Measurements from ENCODE around the gene C16orf74.

C16orf74 gene

DNA sequence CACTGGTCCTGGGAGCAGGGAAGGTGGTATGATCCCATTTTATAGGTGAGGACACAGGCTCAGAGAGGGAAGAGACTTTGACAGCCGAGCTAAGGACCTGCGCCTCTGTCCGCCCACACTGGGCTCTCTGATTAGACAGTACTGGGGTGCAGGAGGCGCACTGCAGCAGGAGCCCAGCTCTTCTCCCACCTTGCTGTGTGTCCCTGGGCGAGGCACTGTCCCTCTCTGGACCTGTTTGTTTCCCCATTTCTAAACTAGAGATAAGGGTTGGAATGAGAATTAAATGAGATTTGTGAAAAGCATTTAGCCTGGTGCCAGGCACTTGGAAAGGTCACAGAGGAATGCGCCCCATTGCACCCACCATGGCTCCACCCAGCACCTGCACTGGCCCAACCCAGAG lies 42.6 kb downstream of the C16orf74 start:
- DNase-seq (ENCODE audit: low read depth) = no peak
- TF ChIP-seq, protein P1, sequence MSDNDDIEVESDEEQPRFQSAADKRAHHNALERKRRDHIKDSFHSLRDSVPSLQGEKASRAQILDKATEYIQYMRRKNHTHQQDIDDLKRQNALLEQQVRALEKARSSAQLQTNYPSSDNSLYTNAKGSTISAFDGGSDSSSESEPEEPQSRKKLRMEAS (IDR thresholded peaks at IDR 0.05; ENCODE audit: low read depth, low read length) = no peak
- no peak for TF ChIP-seq POLR2A (IDR thresholded peaks at IDR 0.05; ENCODE audit: extremely low read depth, insufficient read length)
- TF ChIP-seq CTCF (IDR thresholded peaks at IDR 0.05; ENCODE audit: low read depth, low read length) = no peak
- no peak for TF ChIP-seq MYC (IDR thresholded peaks at IDR 0.05; ENCODE audit: low read depth, low read length)
- no peak overlapping the region for H3K4me3 ChIP-seq (ENCODE audit: low read depth, low read length)

DNA sequence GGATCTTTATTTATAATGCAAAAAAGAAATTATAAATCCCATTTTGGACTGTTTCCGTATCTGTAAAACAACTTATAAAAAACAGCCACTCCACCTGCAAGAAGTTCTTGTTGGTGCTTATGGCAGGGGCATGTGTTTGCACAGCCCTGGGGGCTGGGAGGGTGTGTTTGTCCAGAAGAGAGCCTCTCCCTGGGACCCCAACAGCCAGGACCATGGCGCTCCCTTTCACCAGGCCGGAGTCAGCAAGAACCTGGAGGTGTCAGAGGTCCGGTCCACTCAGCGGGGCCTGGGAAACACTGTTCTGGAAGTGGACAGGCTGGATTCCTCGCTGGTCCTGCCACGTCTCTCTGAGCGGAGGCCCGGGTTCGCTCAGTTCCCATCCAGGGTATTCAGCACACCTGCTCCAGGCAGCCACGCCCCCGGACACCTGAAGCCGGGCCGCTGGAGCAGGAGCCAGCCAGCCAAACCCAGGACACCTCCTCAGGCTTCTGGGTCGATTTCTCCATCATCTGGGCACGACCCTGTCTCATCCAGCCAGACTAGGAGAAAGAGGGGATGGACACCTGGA lies 43.3 kb downstream of the C16orf74 start:
- TF ChIP-seq MYC (IDR thresholded peaks at IDR 0.05; ENCODE audit: low read depth, low read length) = no peak
- no peak for TF ChIP-seq CTCF (IDR thresholded peaks at IDR 0.05; ENCODE audit: low read depth, low read length)
- no peak for TF ChIP-seq POLR2A (IDR thresholded peaks at IDR 0.05; ENCODE audit: extremely low read depth, insufficient read length)
- TF ChIP-seq, protein P1 (IDR thresholded peaks at IDR 0.05; ENCODE audit: low read depth, low read length) = no peak
- no peak overlapping the region for H3K4me3 ChIP-seq (ENCODE audit: low read depth, low read length)
- DNase-seq (ENCODE audit: low read depth) = no peak

- TF ChIP-seq, protein P1 (IDR thresholded peaks at IDR 0.05; ENCODE audit: low read depth, low read length) = no peak
- H3K4me3 ChIP-seq (ENCODE audit: low read depth, low read length) = no peak overlapping the region
- DNase-seq (ENCODE audit: low read depth) = no peak
Measured at GRCh38 chr16:85706449-85707034, 44.4 kb downstream of the C16orf74 start.

- no peak overlapping the region for H3K4me3 ChIP-seq (ENCODE audit: low read depth, low read length)
- TF ChIP-seq POLR2A (IDR thresholded peaks at IDR 0.05; ENCODE audit: extremely low read depth, insufficient read length) (no peak), CTCF (IDR thresholded peaks at IDR 0.05; ENCODE audit: low read depth, low read length) (no peak), MYC (IDR thresholded peaks at IDR 0.05; ENCODE audit: low read depth, low read length) (no peak)
- TF ChIP-seq, protein P1 (IDR thresholded peaks at IDR 0.05; ENCODE audit: low read depth, low read length) = no peak
- DNase-seq (ENCODE audit: low read depth) = no peak
Measured at GRCh38 chr16:85704900-85705846, 45.7 kb downstream of the C16orf74 start.

DNA sequence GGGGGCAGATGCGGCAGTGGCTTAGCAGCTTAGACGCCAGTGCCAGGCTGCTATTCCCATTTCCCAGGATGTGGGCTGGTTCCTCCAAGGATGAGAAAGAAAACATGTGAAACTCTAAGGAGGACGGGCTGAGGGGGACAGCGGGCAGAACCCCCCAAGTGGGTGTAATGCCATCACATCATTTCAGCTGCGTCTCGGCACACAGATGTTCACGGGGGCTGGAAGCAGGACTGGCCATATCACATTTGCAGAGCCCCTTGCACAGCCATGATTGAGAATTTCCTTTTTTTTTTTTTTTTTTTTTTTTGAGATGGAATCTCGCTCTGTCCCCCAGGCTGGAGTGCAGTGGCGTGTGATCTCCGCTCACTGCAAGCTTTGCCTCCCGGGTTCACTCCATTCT lies 46.9 kb downstream of the C16orf74 start:
- no peak for DNase-seq (ENCODE audit: low read depth)
- no peak overlapping the region for H3K4me3 ChIP-seq (ENCODE audit: low read depth, low read length)
- TF ChIP-seq CTCF (IDR thresholded peaks at IDR 0.05; ENCODE audit: low read depth, low read length) (no peak), POLR2A (IDR thresholded peaks at IDR 0.05; ENCODE audit: extremely low read depth, insufficient read length) (no peak), MYC (IDR thresholded peaks at IDR 0.05; ENCODE audit: low read depth, low read length) (no peak)
- TF ChIP-seq, protein P1 (IDR thresholded peaks at IDR 0.05; ENCODE audit: low read depth, low read length) = no peak

- no peak for TF ChIP-seq POLR2A (IDR thresholded peaks at IDR 0.05; ENCODE audit: extremely low read depth, insufficient read length)
- no peak for TF ChIP-seq MYC (IDR thresholded peaks at IDR 0.05; ENCODE audit: low read depth, low read length)
- TF ChIP-seq, protein P1 (IDR thresholded peaks at IDR 0.05; ENCODE audit: low read depth, low read length) = no peak
- TF ChIP-seq CTCF (IDR thresholded peaks at IDR 0.05; ENCODE audit: low read depth, low read length) = no peak
- no peak for DNase-seq (ENCODE audit: low read depth)
Measured at GRCh38 chr16:85699628-85700027, 51.3 kb downstream of the C16orf74 start.

More at GRCh38 chr16:85699628-85700027, 51.3 kb downstream of the C16orf74 start:
- H3K4me3 ChIP-seq (ENCODE audit: low read depth, low read length) = no peak overlapping the region

Measured in NB4 (cell line).